Keratinocyte (primary cell): Measurements from ENCODE around the gene SUSD4. TPM values are rescaled to one million over a fixed set of nuclear protein-coding genes. Genes with fewer than 3 reads are reported as not detected.

ENCODE experiments used
- DNase-seq: peaks from one replicate; pipeline ENCODE4 v3.0.0-alpha.2; 2011; ENCODE audit warnings: low read depth, missing footprints, low spot score
- FAIRE-seq: peaks from 2 replicates; lab custom pipeline; 2011; peaks lifted over from hg19 to GRCh38; lab: Jason Lieb, UNC
- H2AFZ ChIP-seq: 2 replicates; pipeline ENCODE4 v1.6.0; 2012; ENCODE audit warnings: low read length, control low read depth, inconsistent platforms; ENCODE audit not compliant: control insufficient read depth
- H3K27ac ChIP-seq: 2 replicates; pipeline ENCODE4 v1.5.1; 2011; ENCODE audit warnings: low read length; ENCODE audit not compliant: control insufficient read depth, insufficient read depth
- H3K27me3 ChIP-seq: 3 replicates; pipeline ENCODE4 v1.6.0; 2011; ENCODE audit warnings: low read length; ENCODE audit not compliant: control insufficient read depth, insufficient read depth; ENCODE audit errors: extremely low read depth
- H3K36me3 ChIP-seq, 2 experiments: 2 replicates in 1 of 2; 3 replicates in 1 of 2; pipeline ENCODE4 v1.5.1; 2011; ENCODE audit warnings: low read length in 2 of 2, mild to moderate bottlenecking in 1 of 2; ENCODE audit not compliant: control insufficient read depth in 2 of 2, insufficient read depth in 2 of 2; ENCODE audit errors: extremely low read depth in 1 of 2
- H3K4me1 ChIP-seq: 3 replicates; pipeline ENCODE4 v1.5.1; 2011; ENCODE audit warnings: low read length; ENCODE audit not compliant: control insufficient read depth, insufficient read depth; ENCODE audit errors: extremely low read depth
- H3K4me2 ChIP-seq: 3 replicates; pipeline ENCODE4 v1.6.0; 2011; ENCODE audit warnings: low read depth, low read length; ENCODE audit not compliant: control insufficient read depth, insufficient read depth; ENCODE audit errors: extremely low read depth
- H3K4me3 ChIP-seq, 3 experiments: fragments of 200-600 bp in 1 of 3; sonication (generic) in 1 of 3; 2 replicates in 2 of 3; 3 replicates in 1 of 3; pipeline ENCODE4 v1.5.1; 2011 to 2016; ENCODE audit warnings: low read length in 3 of 3, mild to moderate bottlenecking in 3 of 3, control low read depth in 2 of 3, inconsistent platforms in 1 of 3, low read depth in 1 of 3, mixed read lengths in 1 of 3, mixed run types in 1 of 3, moderate library complexity in 1 of 3; ENCODE audit not compliant: control insufficient read depth in 2 of 3, insufficient read depth in 2 of 3; ENCODE audit errors: extremely low read depth in 1 of 3
- H3K79me2 ChIP-seq: 2 replicates; pipeline ENCODE4 v1.6.0; 2012; ENCODE audit warnings: low read length; ENCODE audit not compliant: control insufficient read depth, insufficient read depth
- H3K9ac ChIP-seq: 3 replicates; pipeline ENCODE4 v1.6.0; 2011; ENCODE audit warnings: low read length; ENCODE audit not compliant: control insufficient read depth, insufficient read depth; ENCODE audit errors: extremely low read depth
- H3K9me1 ChIP-seq: 3 replicates; pipeline ENCODE4 v1.6.0; 2011; ENCODE audit warnings: low read length; ENCODE audit not compliant: control insufficient read depth, insufficient read depth; ENCODE audit errors: extremely low read depth
- H3K9me3 ChIP-seq: 2 replicates; pipeline ENCODE4 v1.5.1; 2012; ENCODE audit warnings: low read depth, low read length; ENCODE audit not compliant: control insufficient read depth
- H4K20me1 ChIP-seq: 3 replicates; pipeline ENCODE4 v1.6.0; 2011; ENCODE audit warnings: low read length; ENCODE audit not compliant: control insufficient read depth, insufficient read depth; ENCODE audit errors: extremely low read depth
- CTCF ChIP-seq, 3 experiments: IDR thresholded peaks in 1 of 3; conservative IDR thresholded peaks in 1 of 3; optimal IDR thresholded peaks in 1 of 3; 2 replicates in 2 of 3; 3 replicates in 1 of 3; pipeline versions ENCODE3 to v1.5.1; 2011; ENCODE audit warnings: low read length in 3 of 3, mild to moderate bottlenecking in 3 of 3, moderate library complexity in 2 of 3, control low read depth in 1 of 3, inconsistent platforms in 1 of 3; ENCODE audit not compliant: insufficient read depth in 2 of 3; ENCODE audit errors: extremely low read depth in 1 of 3
- EZH2 ChIP-seq: IDR thresholded peaks from one replicate; pipeline ENCODE4 v1.6.1; 2012; ENCODE audit warnings: inconsistent platforms, mild to moderate bottlenecking, low read length, moderate library complexity
- dilution Hi-C: fragments of 300-500 bp; cut with MboI; formaldehyde crosslinking; loops from one replicate; pipeline ENCODE4 v1.7.0; 2020; ENCODE audit warnings: low sequenced_read_pairs; ENCODE audit not compliant: extremely low pct_ligation_motif_present
- polyA plus RNA-seq, 5 experiments: library from polyadenylated mRNA; depleted of rRNA in 3 of 5; stranded (reverse) in 3 of 5; stranded (forward) in 1 of 5; unstranded in 1 of 5; fragments of >200 nt; gene quantifications; 1 replicate in 1 of 5; 2 replicates in 3 of 5; 3 replicates in 1 of 5; pipeline versions ENCODE4 v1.2.1 to v1.2.3, GENCODE V29; 2011 to 2012; ENCODE audit warnings: missing spikeins in 2 of 5, low read depth in 1 of 5, low replicate concordance in 1 of 5

The SUSD4 gene
- polyA plus RNA-seq, 1 donor (not counting 4 experiments of a cell fraction or from before 2014, with no cell fraction given): 1.6 TPM

DNA sequence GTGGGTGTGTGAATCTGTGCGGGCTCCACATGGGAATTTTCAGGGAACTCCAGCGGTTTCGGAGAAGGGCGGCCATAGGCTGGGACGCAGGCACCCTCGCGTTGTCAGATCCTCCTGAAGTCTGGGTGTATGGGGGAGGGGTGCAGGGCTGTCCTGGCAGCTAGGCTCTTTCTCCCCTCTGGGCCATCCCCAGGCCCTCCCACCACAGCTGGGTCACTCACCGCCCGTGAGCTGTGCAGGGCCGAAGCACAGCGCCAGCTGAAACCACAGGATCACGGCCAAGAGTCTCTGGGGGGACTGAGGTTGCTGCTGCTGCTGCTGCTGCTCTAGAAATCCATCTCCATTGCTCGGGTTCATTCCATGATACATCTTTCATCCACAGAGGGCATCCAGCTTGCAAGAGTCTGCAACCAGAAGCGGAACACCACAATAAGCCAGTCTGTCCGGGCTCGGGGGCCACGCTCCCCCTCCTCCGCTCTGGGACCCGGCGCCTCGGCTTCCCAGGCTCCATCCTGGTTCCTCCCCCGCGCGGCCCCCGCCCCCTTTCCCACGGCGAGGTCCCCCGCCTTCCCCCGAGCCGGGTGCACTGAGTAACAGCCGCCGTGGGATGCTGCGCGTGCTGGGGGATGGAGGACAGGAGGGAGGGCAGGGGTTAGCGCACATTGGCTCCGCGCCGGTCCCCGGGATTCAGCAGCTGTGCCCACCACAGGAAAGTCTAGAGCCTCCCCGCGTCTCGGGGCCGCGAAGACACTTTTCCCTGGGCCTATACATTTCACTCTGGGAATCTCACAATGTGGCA is 720 bp downstream of the SUSD4 start:
- H3K9me3 ChIP-seq: no peaks in the 10 kb centered on the region
- H4K20me1 ChIP-seq: no peaks in the 10 kb centered on the region
- dilution Hi-C loops: no loop called here
- FAIRE-seq (no peak), DNase-seq (no peak)
- no peaks in the 10 kb centered on the region for H3K9me1 ChIP-seq
- no peak overlapping the region for H3K9ac ChIP-seq
- H3K4me3 ChIP-seq: peak overlapping the region in 2 of 3 experiments; percentile 38 to 51
- peaks cover 13% of the 10 kb centered on the region for H3K4me1 ChIP-seq
- no peaks in the 10 kb centered on the region for H3K79me2 ChIP-seq
- H3K36me3 ChIP-seq: no peaks in the 10 kb centered on the region
- H3K27ac ChIP-seq: no peak overlapping the region
- peaks cover 36% of the 10 kb centered on the region for H3K27me3 ChIP-seq
- TF ChIP-seq EZH2 (peak; percentile 79), CTCF (optimal IDR thresholded peaks at IDR 0.05 in 1 of 3, IDR thresholded peaks at IDR 0.05 in 1 of 3, conservative IDR thresholded peaks at IDR 0.05 in 1 of 3; ENCODE audit: extremely low read depth in 1 of 3, insufficient read depth in 2 of 3, low read length in 3 of 3) (no peak)
- H3K4me2 ChIP-seq: peak overlapping the region; percentile 58
- no peak overlapping the region for H2AFZ ChIP-seq

DNA sequence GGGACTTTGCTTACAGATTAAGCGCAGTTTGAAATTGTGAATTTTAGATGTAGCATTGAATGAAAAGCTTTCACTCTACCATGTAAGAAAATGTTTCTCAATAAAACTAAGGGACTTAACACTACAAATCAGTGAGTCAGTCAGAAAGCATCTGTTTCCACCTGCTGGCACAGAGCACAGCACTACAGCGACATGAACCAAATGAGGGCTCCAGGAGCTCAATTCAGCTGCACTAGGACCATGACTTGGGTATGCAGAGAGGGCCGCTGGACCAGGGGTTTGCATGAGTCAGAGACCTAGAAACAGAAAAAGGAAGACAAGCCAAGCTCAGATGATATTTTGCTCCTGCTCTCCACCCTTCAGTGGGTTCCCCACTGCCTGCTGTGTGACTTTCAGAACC is 5.2 kb downstream of the SUSD4 start:
- Histone ChIP-seq H3K9me1 (no peaks in the 10 kb centered on the region), H3K27ac (no peak overlapping the region), H3K4me3 (no peak overlapping the region), H3K9me3 (no peaks in the 10 kb centered on the region), H3K4me1 (peaks cover 23% of the 10 kb centered on the region), H4K20me1 (no peaks in the 10 kb centered on the region), H3K79me2 (no peaks in the 10 kb centered on the region), H3K9ac (no peak overlapping the region), H3K36me3 (no peaks in the 10 kb centered on the region), H3K4me2 (no peak overlapping the region), H2AFZ (no peak overlapping the region), H3K27me3 (peaks cover 15% of the 10 kb centered on the region)
- FAIRE-seq: peak; percentile 43
- TF ChIP-seq CTCF (optimal IDR thresholded peaks at IDR 0.05 in 1 of 3, IDR thresholded peaks at IDR 0.05 in 1 of 3, conservative IDR thresholded peaks at IDR 0.05 in 1 of 3; ENCODE audit: extremely low read depth in 1 of 3, insufficient read depth in 2 of 3, low read length in 3 of 3) (peak in 2 of 3 experiments; percentile 22 to 50), EZH2 (no peak)
- DNase-seq: no peak
- dilution Hi-C loops: no loop called here
